H1 (cell line): ENCODE data around the gene TMEM117. TPM values are rescaled to one million over a fixed set of nuclear protein-coding genes. Genes with fewer than 3 reads are reported as not detected.

Source experiments
- BRCA1 ChIP-seq: IDR thresholded peaks from 2 replicates; pipeline ENCODE4 v1.6.1; 2012; ENCODE audit warnings: low read depth, low read length, improper control_type of control experiment
- EZH2 ChIP-seq: fragments of 200-600 bp; sonication (generic); IDR thresholded peaks from 2 replicates; pipeline ENCODE4 v1.7.1; 2012; ENCODE audit warnings: low read depth, mild to moderate bottlenecking, moderate library complexity, low read length, inconsistent platforms; ENCODE audit not compliant: severe bottlenecking
- SAP30 ChIP-seq: fragments of 300-600 bp; sonication (generic); IDR thresholded peaks from 2 replicates; pipeline ENCODE4 v1.7.1; 2012; ENCODE audit warnings: low read length, moderate library complexity, mild to moderate bottlenecking, inconsistent platforms; ENCODE audit not compliant: insufficient read depth, insufficient replicate concordance
- SIRT6 ChIP-seq: IDR thresholded peaks from one replicate; pipeline ENCODE4 v1.7.1; 2012; ENCODE audit warnings: low read length, inconsistent platforms
- SP4 ChIP-seq: IDR thresholded peaks from 2 replicates; pipeline ENCODE4 v1.6.1; 2012; ENCODE audit warnings: low read length, inconsistent platforms
- ZNF274 ChIP-seq: IDR thresholded peaks from 2 replicates; pipeline ENCODE4 v1.7.0; 2012; ENCODE audit warnings: low read length, borderline replicate concordance; ENCODE audit errors: extremely low read depth
- polyA plus RNA-seq, 7 experiments: library from polyadenylated mRNA; depleted of rRNA in 3 of 7; stranded (reverse) in 5 of 7; unstranded in 2 of 7; fragments of >200 nt in 5 of 7; fragments of 200-250 nt in 2 of 7; gene quantifications; 1 replicate in 5 of 7; 2 replicates in 1 of 7; 4 replicates in 1 of 7; pipeline versions ENCODE4 v1.2.1 to v1.2.3, GENCODE V29; 2011 to 2013; ENCODE audit warnings: missing spikeins in 2 of 7, mixed read lengths in 2 of 7
- total RNA-seq: library from RNA; stranded (reverse); fragmentation: NEBNext Ultra II Directional; extraction: Animal tissue kit (Norgen Biotek cat#: 25700); gene quantifications from 2 replicates; pipeline ENCODE4 v1.2.1, GENCODE V29; 2021
- TF ChIP-seq, protein P1 (sequence below): fragments of 300-600 bp; sonication (generic); IDR thresholded peaks from 2 replicates; pipeline ENCODE4 v1.7.1; 2012; ENCODE audit warnings: low read length, moderate library complexity, mild to moderate bottlenecking, inconsistent platforms; ENCODE audit not compliant: insufficient replicate concordance
- TF ChIP-seq, protein P2 (sequence below): IDR thresholded peaks from 2 replicates; pipeline ENCODE4 v1.6.1; 2012; ENCODE audit warnings: low read length, inconsistent platforms

The TMEM117 gene
- total and polyA plus RNA-seq, 2 of the 8 experiments (the other 6 are each of a cell fraction or from before 2014, with no cell fraction given), result 0.80 to 1.4 TPM

DNA sequence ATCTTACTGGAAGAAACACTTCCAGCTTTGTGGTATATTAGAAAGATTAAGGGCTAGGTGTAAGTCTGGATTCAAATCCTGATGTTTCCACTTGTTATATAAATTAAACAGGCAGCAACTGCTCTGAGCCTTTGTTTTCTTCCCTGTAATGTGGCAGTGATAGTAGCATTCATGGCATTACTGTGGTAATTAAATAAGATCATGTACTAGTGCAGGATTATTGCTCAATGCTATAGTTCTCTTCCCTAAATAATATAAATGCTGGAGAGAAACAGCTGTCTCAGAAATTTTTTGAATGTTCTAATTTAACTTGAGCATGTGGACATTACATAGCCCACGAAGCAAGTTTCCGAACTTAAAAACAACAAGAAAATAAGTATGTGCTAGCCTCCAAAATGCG is 5.4 kb downstream of the TMEM117 start (continued):
- TF ChIP-seq, protein P1, sequence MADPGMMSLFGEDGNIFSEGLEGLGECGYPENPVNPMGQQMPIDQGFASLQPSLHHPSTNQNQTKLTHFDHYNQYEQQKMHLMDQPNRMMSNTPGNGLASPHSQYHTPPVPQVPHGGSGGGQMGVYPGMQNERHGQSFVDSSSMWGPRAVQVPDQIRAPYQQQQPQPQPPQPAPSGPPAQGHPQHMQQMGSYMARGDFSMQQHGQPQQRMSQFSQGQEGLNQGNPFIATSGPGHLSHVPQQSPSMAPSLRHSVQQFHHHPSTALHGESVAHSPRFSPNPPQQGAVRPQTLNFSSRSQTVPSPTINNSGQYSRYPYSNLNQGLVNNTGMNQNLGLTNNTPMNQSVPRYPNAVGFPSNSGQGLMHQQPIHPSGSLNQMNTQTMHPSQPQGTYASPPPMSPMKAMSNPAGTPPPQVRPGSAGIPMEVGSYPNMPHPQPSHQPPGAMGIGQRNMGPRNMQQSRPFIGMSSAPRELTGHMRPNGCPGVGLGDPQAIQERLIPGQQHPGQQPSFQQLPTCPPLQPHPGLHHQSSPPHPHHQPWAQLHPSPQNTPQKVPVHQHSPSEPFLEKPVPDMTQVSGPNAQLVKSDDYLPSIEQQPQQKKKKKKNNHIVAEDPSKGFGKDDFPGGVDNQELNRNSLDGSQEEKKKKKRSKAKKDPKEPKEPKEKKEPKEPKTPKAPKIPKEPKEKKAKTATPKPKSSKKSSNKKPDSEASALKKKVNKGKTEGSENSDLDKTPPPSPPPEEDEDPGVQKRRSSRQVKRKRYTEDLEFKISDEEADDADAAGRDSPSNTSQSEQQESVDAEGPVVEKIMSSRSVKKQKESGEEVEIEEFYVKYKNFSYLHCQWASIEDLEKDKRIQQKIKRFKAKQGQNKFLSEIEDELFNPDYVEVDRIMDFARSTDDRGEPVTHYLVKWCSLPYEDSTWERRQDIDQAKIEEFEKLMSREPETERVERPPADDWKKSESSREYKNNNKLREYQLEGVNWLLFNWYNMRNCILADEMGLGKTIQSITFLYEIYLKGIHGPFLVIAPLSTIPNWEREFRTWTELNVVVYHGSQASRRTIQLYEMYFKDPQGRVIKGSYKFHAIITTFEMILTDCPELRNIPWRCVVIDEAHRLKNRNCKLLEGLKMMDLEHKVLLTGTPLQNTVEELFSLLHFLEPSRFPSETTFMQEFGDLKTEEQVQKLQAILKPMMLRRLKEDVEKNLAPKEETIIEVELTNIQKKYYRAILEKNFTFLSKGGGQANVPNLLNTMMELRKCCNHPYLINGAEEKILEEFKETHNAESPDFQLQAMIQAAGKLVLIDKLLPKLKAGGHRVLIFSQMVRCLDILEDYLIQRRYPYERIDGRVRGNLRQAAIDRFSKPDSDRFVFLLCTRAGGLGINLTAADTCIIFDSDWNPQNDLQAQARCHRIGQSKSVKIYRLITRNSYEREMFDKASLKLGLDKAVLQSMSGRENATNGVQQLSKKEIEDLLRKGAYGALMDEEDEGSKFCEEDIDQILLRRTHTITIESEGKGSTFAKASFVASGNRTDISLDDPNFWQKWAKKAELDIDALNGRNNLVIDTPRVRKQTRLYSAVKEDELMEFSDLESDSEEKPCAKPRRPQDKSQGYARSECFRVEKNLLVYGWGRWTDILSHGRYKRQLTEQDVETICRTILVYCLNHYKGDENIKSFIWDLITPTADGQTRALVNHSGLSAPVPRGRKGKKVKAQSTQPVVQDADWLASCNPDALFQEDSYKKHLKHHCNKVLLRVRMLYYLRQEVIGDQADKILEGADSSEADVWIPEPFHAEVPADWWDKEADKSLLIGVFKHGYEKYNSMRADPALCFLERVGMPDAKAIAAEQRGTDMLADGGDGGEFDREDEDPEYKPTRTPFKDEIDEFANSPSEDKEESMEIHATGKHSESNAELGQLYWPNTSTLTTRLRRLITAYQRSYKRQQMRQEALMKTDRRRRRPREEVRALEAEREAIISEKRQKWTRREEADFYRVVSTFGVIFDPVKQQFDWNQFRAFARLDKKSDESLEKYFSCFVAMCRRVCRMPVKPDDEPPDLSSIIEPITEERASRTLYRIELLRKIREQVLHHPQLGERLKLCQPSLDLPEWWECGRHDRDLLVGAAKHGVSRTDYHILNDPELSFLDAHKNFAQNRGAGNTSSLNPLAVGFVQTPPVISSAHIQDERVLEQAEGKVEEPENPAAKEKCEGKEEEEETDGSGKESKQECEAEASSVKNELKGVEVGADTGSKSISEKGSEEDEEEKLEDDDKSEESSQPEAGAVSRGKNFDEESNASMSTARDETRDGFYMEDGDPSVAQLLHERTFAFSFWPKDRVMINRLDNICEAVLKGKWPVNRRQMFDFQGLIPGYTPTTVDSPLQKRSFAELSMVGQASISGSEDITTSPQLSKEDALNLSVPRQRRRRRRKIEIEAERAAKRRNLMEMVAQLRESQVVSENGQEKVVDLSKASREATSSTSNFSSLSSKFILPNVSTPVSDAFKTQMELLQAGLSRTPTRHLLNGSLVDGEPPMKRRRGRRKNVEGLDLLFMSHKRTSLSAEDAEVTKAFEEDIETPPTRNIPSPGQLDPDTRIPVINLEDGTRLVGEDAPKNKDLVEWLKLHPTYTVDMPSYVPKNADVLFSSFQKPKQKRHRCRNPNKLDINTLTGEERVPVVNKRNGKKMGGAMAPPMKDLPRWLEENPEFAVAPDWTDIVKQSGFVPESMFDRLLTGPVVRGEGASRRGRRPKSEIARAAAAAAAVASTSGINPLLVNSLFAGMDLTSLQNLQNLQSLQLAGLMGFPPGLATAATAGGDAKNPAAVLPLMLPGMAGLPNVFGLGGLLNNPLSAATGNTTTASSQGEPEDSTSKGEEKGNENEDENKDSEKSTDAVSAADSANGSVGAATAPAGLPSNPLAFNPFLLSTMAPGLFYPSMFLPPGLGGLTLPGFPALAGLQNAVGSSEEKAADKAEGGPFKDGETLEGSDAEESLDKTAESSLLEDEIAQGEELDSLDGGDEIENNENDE, result no peak
- TF ChIP-seq SAP30 (no peak), BRCA1 (no peak), SIRT6 (no peak), SP4 (no peak), ZNF274 (no peak), EZH2 (no peak)
- TF ChIP-seq, protein P2, sequence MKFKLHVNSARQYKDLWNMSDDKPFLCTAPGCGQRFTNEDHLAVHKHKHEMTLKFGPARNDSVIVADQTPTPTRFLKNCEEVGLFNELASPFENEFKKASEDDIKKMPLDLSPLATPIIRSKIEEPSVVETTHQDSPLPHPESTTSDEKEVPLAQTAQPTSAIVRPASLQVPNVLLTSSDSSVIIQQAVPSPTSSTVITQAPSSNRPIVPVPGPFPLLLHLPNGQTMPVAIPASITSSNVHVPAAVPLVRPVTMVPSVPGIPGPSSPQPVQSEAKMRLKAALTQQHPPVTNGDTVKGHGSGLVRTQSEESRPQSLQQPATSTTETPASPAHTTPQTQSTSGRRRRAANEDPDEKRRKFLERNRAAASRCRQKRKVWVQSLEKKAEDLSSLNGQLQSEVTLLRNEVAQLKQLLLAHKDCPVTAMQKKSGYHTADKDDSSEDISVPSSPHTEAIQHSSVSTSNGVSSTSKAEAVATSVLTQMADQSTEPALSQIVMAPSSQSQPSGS, result no peak
- TF ChIP-seq, all 59 proteins: peak for 0
